Measurements from ENCODE around the gene NDUFS2.

DNA sequence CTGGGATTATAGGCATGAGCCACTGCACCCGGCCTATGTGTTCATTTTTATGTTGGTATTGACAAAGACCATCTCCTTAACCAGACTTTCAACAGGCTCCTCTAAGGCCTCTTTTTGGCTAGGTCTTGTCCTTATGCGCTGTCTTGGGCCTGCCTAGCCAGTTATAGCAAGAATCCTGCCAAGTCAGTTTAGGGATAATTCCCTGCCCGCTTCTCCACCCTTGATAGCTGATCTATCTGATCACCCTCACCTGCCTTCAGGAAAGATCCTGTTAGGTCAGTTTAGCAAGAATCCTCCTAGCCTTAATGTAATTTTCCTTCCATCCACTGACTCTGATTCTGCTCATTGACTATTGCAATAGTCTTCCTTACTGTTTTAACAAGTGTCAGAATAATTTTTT is 22.5 kb upstream of the NDUFS2 start:
- TF ChIP-seq, protein P1, sequence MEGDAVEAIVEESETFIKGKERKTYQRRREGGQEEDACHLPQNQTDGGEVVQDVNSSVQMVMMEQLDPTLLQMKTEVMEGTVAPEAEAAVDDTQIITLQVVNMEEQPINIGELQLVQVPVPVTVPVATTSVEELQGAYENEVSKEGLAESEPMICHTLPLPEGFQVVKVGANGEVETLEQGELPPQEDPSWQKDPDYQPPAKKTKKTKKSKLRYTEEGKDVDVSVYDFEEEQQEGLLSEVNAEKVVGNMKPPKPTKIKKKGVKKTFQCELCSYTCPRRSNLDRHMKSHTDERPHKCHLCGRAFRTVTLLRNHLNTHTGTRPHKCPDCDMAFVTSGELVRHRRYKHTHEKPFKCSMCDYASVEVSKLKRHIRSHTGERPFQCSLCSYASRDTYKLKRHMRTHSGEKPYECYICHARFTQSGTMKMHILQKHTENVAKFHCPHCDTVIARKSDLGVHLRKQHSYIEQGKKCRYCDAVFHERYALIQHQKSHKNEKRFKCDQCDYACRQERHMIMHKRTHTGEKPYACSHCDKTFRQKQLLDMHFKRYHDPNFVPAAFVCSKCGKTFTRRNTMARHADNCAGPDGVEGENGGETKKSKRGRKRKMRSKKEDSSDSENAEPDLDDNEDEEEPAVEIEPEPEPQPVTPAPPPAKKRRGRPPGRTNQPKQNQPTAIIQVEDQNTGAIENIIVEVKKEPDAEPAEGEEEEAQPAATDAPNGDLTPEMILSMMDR (IDR thresholded peaks at IDR 0.05): no peak
- TF ChIP-seq POLR2A (IDR thresholded peaks at IDR 0.05): no peak
